Trophoblast cell (in vitro differentiated cells and primary cell): ENCODE measurements around the gene WFDC1.

ENCODE experiments used
- DNase-seq, 2 donors: peaks; one replicate each; pipeline ENCODE4 v3.0.0-alpha.2; 2016
- H2AFZ ChIP-seq: 2 replicates; pipeline ENCODE4 v1.6.1; 2013; ENCODE audit warnings: low read length, moderate library complexity, mild to moderate bottlenecking; ENCODE audit not compliant: insufficient read depth, poor library complexity
- H2AK5ac ChIP-seq: 2 replicates; pipeline ENCODE4 v1.6.1; 2013; ENCODE audit warnings: mild to moderate bottlenecking, low read length
- H2BK120ac ChIP-seq: 2 replicates; pipeline ENCODE4 v1.6.1; 2013; ENCODE audit warnings: low read length, mild to moderate bottlenecking, moderate library complexity; ENCODE audit not compliant: insufficient read depth, poor library complexity
- H2BK12ac ChIP-seq: 2 replicates; pipeline ENCODE4 v1.6.1; 2013; ENCODE audit warnings: mild to moderate bottlenecking, low read length, moderate library complexity
- H2BK5ac ChIP-seq: 2 replicates; pipeline ENCODE4 v1.6.1; 2013; ENCODE audit warnings: low read length, low read depth, moderate library complexity, mild to moderate bottlenecking; ENCODE audit not compliant: poor library complexity
- H3K14ac ChIP-seq: 2 replicates; pipeline ENCODE4 v1.6.1; 2013; ENCODE audit warnings: mild to moderate bottlenecking, low read length
- H3K18ac ChIP-seq: 2 replicates; pipeline ENCODE4 v1.6.1; 2013; ENCODE audit warnings: mild to moderate bottlenecking, low read length
- H3K23ac ChIP-seq: 2 replicates; pipeline ENCODE4 v1.6.1; 2013; ENCODE audit warnings: low read length
- H3K27ac ChIP-seq: 2 replicates; pipeline ENCODE4 v1.5.1; 2013; ENCODE audit warnings: low read depth, mild to moderate bottlenecking, inconsistent platforms, low read length, moderate library complexity
- H3K27me3 ChIP-seq: 2 replicates; pipeline ENCODE4 v1.6.1; 2013; ENCODE audit warnings: inconsistent platforms, mild to moderate bottlenecking, low read length, moderate library complexity; ENCODE audit not compliant: insufficient read depth
- H3K36me3 ChIP-seq, 2 experiments: 1 replicate in 1 of 2; 2 replicates in 1 of 2; pipeline ENCODE4 v1.6.1; 2013; ENCODE audit warnings: low read length in 2 of 2, mild to moderate bottlenecking in 2 of 2, moderate library complexity in 1 of 2; ENCODE audit not compliant: insufficient read depth in 2 of 2, control insufficient read depth in 1 of 2
- H3K4ac ChIP-seq: 2 replicates; pipeline ENCODE4 v1.6.1; 2013; ENCODE audit warnings: low read depth, mild to moderate bottlenecking, low read length, moderate library complexity
- H3K4me1 ChIP-seq, 2 experiments: 1 replicate in 1 of 2; 2 replicates in 1 of 2; pipeline ENCODE4 v1.6.1; 2013; ENCODE audit warnings: low read length in 2 of 2, mild to moderate bottlenecking in 2 of 2, moderate library complexity in 1 of 2; ENCODE audit not compliant: insufficient read depth in 2 of 2, control insufficient read depth in 1 of 2
- H3K4me2 ChIP-seq: 2 replicates; pipeline ENCODE4 v1.6.1; 2013; ENCODE audit warnings: inconsistent platforms, mild to moderate bottlenecking, low read length, moderate library complexity
- H3K4me3 ChIP-seq: 2 replicates; pipeline ENCODE4 v1.5.1; 2013; ENCODE audit warnings: mild to moderate bottlenecking, low read depth, low read length, inconsistent platforms
- H3K79me1 ChIP-seq: one replicate; pipeline ENCODE4 v1.6.1; 2013; ENCODE audit warnings: low read length
- H3K79me2 ChIP-seq: 2 replicates; pipeline ENCODE4 v1.6.1; 2013; ENCODE audit warnings: low read length, mild to moderate bottlenecking; ENCODE audit not compliant: control insufficient read depth, insufficient read depth, poor library complexity
- H3K9ac ChIP-seq: 2 replicates; pipeline ENCODE4 v1.6.1; 2013; ENCODE audit warnings: mild to moderate bottlenecking, low read length
- H3K9me3 ChIP-seq: 2 replicates; pipeline ENCODE4 v1.6.1; 2013; ENCODE audit warnings: low read depth, mild to moderate bottlenecking, control low read depth, inconsistent platforms, low read length; ENCODE audit not compliant: insufficient read depth
- H4K12ac ChIP-seq: 2 replicates; pipeline ENCODE4 v1.6.1; 2013; ENCODE audit warnings: low read depth, mild to moderate bottlenecking, low read length, moderate library complexity
- H4K8ac ChIP-seq: 2 replicates; pipeline ENCODE4 v1.6.1; 2013; ENCODE audit warnings: low read depth, mild to moderate bottlenecking, low read length, moderate library complexity
- H4K91ac ChIP-seq: one replicate; pipeline ENCODE4 v1.6.1; 2013; ENCODE audit warnings: low read depth, mild to moderate bottlenecking, low read length, moderate library complexity
- WGBS: extraction: QIAGEN DNeasy Blood & Tissue Kit; methylation state at CpG from one replicate; pipeline ENCODE4 v1.1.7; 2013; ENCODE audit warnings: missing lambda C conversion rate; ENCODE audit not compliant: insufficient read length, insufficient coverage; ENCODE audit errors: extremely low coverage; 5-methylcytosine and 5-hydroxymethylcytosine counted together

WFDC1 gene

DNA sequence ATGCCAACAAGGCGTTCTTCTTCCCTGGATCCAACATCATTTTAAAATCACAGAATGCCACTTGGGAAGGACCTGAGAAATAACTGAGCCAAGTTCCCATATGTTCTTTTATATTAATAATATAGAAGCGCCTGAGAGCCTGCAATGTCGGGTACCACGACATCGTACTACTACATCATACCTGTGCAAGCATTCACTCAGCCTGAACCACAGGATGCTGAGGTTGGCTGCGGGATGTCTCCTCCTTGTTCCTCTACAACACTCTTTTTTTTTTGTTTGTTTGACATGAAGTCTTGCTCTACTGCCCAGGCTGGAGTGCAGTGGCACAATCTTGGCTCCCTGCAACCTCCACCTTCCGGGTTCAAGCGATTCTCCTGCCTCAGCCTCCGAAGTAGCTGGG is 71.5 kb downstream of the WFDC1 start:
- Histone ChIP-seq H4K8ac (no peak overlapping the region), H3K9ac (no peak overlapping the region), H3K4me3 (no peak overlapping the region), H3K14ac (no peak overlapping the region), H3K36me3 (no peaks in the 10 kb centered on the region), H4K12ac (no peak overlapping the region), H3K79me2 (peaks cover 3% of the 10 kb centered on the region), H3K79me1 (peaks cover 3% of the 10 kb centered on the region), H3K23ac (no peak overlapping the region), H4K91ac (no peak overlapping the region), H2BK5ac (no peak overlapping the region), H3K4me2 (no peak overlapping the region), H2AFZ (no peak overlapping the region), H3K27me3 (no peaks in the 10 kb centered on the region), H3K4me1 (peaks cover 8 to 13% of the 10 kb centered on the region in 2 experiments), H3K9me3 (no peaks in the 10 kb centered on the region), H2BK120ac (no peak overlapping the region), H3K27ac (no peak overlapping the region), H3K18ac (no peak overlapping the region), H2BK12ac (no peak overlapping the region), H3K4ac (no peak overlapping the region), H2AK5ac (no peak overlapping the region)
- no peak for DNase-seq
- WGBS = no CpG with 5 or more reads among the region's 9 CpGs

DNA sequence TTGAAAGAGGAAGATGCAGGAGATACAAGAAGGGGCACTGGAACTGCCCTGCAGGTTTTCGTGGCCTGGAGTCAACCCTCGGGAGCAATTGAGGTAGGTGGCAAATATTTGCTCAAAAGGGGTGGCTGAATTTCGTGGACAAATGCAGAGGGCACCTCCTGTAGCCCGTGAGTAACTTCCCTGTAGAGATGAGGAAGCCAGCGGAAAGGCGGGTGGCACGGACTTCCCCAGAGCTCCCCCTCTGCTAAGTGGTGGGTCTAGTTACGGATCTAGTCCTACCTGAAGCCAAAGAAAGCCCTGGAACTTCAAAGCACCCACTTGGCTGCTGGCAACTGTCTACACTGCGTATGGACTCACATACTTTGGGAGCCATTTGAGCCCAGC is 72.6 kb downstream of the WFDC1 start:
- Histone ChIP-seq H2BK120ac (no peak overlapping the region), H3K36me3 (no peaks in the 10 kb centered on the region), H3K4me2 (no peak overlapping the region), H3K9me3 (no peaks in the 10 kb centered on the region), H4K91ac (no peak overlapping the region), H3K79me1 (peaks cover 3% of the 10 kb centered on the region), H3K4ac (no peak overlapping the region), H4K8ac (no peak overlapping the region), H3K18ac (no peak overlapping the region), H3K79me2 (peaks cover 3% of the 10 kb centered on the region), H3K23ac (no peak overlapping the region), H2AFZ (no peak overlapping the region), H3K4me3 (no peak overlapping the region), H2BK12ac (no peak overlapping the region), H3K4me1 (peaks cover 9 to 14% of the 10 kb centered on the region in 2 experiments), H3K27ac (no peak overlapping the region), H2AK5ac (no peak overlapping the region), H3K9ac (no peak overlapping the region), H3K14ac (no peak overlapping the region), H2BK5ac (no peak overlapping the region), H3K27me3 (no peaks in the 10 kb centered on the region), H4K12ac (no peak overlapping the region)
- DNase-seq = no peak
- no CpG with 5 or more reads among the region's 9 CpGs for WGBS

DNA sequence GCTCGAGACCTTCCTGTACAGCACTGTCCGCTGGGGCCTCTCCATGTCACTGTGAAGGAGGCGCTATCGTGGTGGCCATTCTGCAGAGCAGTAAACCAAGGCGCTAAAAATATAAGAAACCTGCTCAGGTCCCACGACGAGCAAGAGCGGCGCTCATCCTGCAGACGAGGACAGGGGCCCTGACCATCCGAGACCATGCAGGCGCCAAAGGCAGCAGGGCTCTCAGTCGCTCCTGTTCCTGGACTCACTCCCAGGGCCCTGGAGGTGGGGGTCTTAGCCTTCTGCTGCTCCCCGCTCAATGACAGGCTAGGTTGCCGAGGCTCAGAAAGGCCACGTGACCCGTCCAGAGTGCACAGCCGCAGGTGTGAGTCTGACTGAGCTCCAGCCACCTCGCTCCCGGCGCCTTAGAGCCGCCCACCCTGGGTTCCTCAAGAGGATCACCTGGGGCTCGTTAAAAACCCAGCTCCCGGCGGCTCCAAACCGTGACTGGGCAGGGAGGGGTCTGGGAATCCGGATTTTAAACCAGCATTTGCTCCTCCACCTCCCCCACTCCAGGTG is 73.2 kb downstream of the WFDC1 start:
- Histone ChIP-seq H3K4me3 (no peak overlapping the region), H4K12ac (no peak overlapping the region), H2AFZ (peak overlapping the region; percentile 92), H3K9ac (peak overlapping the region; percentile 16), H3K23ac (no peak overlapping the region), H4K8ac (no peak overlapping the region), H2BK5ac (no peak overlapping the region), H3K4me2 (peak overlapping the region; percentile 89), H2AK5ac (no peak overlapping the region), H3K27ac (no peak overlapping the region), H3K27me3 (no peaks in the 10 kb centered on the region), H4K91ac (peak overlapping the region; percentile 1), H3K14ac (no peak overlapping the region), H3K4me1 (peaks cover 9 to 14% of the 10 kb centered on the region in 2 experiments), H3K9me3 (no peaks in the 10 kb centered on the region), H3K18ac (no peak overlapping the region), H3K36me3 (no peaks in the 10 kb centered on the region), H3K4ac (no peak overlapping the region), H3K79me1 (peaks cover 3% of the 10 kb centered on the region), H3K79me2 (peaks cover 3% of the 10 kb centered on the region), H2BK120ac (no peak overlapping the region), H2BK12ac (no peak overlapping the region)
- no CpG with 5 or more reads among the region's 27 CpGs for WGBS
- DNase-seq = no peak

DNA sequence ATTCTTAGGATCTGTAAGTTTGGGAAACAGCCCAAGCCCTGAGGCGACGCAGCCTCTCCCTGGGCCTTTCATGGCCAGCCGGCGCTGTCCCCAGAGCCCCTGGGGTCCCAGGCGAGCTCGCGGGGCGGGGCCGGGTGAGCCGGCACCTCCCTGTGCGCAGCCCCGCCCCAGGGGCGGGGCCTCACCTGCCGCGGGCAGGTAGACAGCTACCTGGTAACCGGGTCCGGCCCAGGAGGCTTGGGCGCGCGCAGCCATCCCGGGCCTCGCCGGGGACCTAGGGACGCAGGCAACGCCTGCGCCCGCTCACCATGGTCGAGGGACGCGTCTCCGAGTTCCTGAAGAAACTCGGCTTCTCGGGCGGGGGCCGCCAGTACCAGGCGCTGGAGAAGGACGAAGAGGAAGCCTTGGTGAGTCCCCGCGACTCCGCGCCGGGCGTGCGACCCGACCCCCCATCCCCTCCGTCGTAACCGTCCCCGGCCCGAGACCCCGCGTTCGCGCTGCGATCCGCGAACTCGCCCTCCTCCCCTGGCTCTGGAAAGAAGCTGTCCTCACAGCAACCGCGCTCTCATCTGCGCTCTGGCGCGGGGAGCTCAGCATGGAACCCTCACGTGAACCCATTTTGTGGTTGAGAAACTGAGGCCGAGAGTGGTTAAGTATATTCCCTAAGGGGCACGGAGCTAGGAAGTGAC is 73.8 kb downstream of the WFDC1 start, which contains the start of gene ATP2C2:
ATP2C2 (plus strand) TSS at position 231 of the 689 bp plus-strand sequence; CDS start at position 309, 78 bp downstream.
- H3K4ac ChIP-seq = no peak within 1 kb of the TSS
- H3K4me3 ChIP-seq = peak within 1 kb of the TSS; percentile 61
- no peak within 1 kb of the TSS for H2AK5ac ChIP-seq
- no peaks in the 10 kb centered on the region for H3K27me3 ChIP-seq
- no peak within 1 kb of the TSS for H2BK5ac ChIP-seq
- H2AFZ ChIP-seq = peak within 1 kb of the TSS; percentile 92
- H3K23ac ChIP-seq = no peak within 1 kb of the TSS
- peaks cover 3% of the 10 kb centered on the region for H3K79me1 ChIP-seq
- peak within 1 kb of the TSS; percentile 70 for H4K8ac ChIP-seq
- peak within 1 kb of the TSS; percentile 32 for H3K18ac ChIP-seq
- peaks cover 9 to 14% of the 10 kb centered on the region in 2 experiments for H3K4me1 ChIP-seq
- peak within 1 kb of the TSS; percentile 16 for H3K9ac ChIP-seq
- H4K91ac ChIP-seq = peak within 1 kb of the TSS; percentile 67
- peak within 1 kb of the TSS; percentile 46 for H4K12ac ChIP-seq
- H2BK120ac ChIP-seq = peak within 1 kb of the TSS; percentile 54
- no peaks in the 10 kb centered on the region for H3K36me3 ChIP-seq
- no peaks in the 10 kb centered on the region for H3K9me3 ChIP-seq
- peaks cover 3% of the 10 kb centered on the region for H3K79me2 ChIP-seq
- peak; percentile 33 to 76 for DNase-seq
- peak within 1 kb of the TSS; percentile 27 for H2BK12ac ChIP-seq
- WGBS = no CpG with 5 or more reads among the region's 66 CpGs
- H3K4me2 ChIP-seq = peak within 1 kb of the TSS; percentile 89
- H3K27ac ChIP-seq = no peak within 1 kb of the TSS
- peak within 1 kb of the TSS; percentile 67 for H3K14ac ChIP-seq
